GM19240 (cell line): Measurements from ENCODE around the gene UBL3.

Experiments
- DNase-seq: peaks from one replicate; pipeline ENCODE4 v3.0.0; 2011; ENCODE audit warnings: low spot score; ENCODE audit not compliant: insufficient read length

The UBL3 gene

GRCh38 chr13:29810898-29811297, 39.5 kb downstream of the UBL3 start:
- DNase-seq: no peak

- no peak for DNase-seq
Measured at GRCh38 chr13:29810145-29810742, 40.2 kb downstream of the UBL3 start.

- DNase-seq: no peak
Measured at GRCh38 chr13:29808264-29808663, 42.2 kb downstream of the UBL3 start.

- no peak for DNase-seq
Measured at GRCh38 chr13:29805994-29806979, 44.1 kb downstream of the UBL3 start.

GRCh38 chr13:29803221-29803620, 47.2 kb downstream of the UBL3 start:
- DNase-seq: no peak

GRCh38 chr13:29802621-29803020, 47.8 kb downstream of the UBL3 start:
- DNase-seq: no peak

GRCh38 chr13:29801737-29802305, 48.6 kb downstream of the UBL3 start:
- DNase-seq: no peak

- no peak for DNase-seq
Measured at GRCh38 chr13:29801102-29801501, 49.3 kb downstream of the UBL3 start.

GRCh38 chr13:29800687-29801086, 49.7 kb downstream of the UBL3 start:
- DNase-seq: no peak

GRCh38 chr13:29799041-29799440, 51.4 kb downstream of the UBL3 start:
- no peak for DNase-seq

GRCh38 chr13:29791997-29792780, 58.2 kb downstream of the UBL3 start:
- no peak for DNase-seq

- DNase-seq: no peak
Measured at GRCh38 chr13:29791508-29791907, 58.9 kb downstream of the UBL3 start.

GRCh38 chr13:29786698-29787097, 63.7 kb downstream of the UBL3 start:
- no peak for DNase-seq

GRCh38 chr13:29785978-29786377, 64.4 kb downstream of the UBL3 start:
- no peak for DNase-seq

GRCh38 chr13:29782798-29783197, 67.6 kb downstream of the UBL3 start:
- no peak for DNase-seq

GRCh38 chr13:29774830-29775229, 75.6 kb downstream of the UBL3 start:
- no peak for DNase-seq

GRCh38 chr13:29771247-29771646, 79.2 kb downstream of the UBL3 start:
- DNase-seq: no peak

GRCh38 chr13:29767006-29767405, 83.4 kb downstream of the UBL3 start:
- no peak for DNase-seq

- no peak for DNase-seq
Measured at GRCh38 chr13:29763436-29764180, 86.8 kb downstream of the UBL3 start.

GRCh38 chr13:29761815-29762214, 88.6 kb downstream of the UBL3 start:
- DNase-seq: no peak

- no peak for DNase-seq
Measured at GRCh38 chr13:29761160-29761559, 89.3 kb downstream of the UBL3 start.
